Fibroblast of lung (primary cell): ENCODE data around the gene KCTD16. TPM values are rescaled to one million over a fixed set of nuclear protein-coding genes. Genes with fewer than 3 reads are reported as not detected.

Experiments
- DNase-seq, 2 donors: peaks; one replicate each; pipeline versions ENCODE4 v3.0.0 to v3.0.0-alpha.2; 2010; ENCODE audit warnings: low read depth in 2 of 2
- H2AFZ ChIP-seq: 2 replicates; pipeline ENCODE4 v1.5.1; 2012; ENCODE audit warnings: low read length, control low read depth, inconsistent platforms
- H3K27ac ChIP-seq: 2 replicates; pipeline ENCODE4 v1.5.1; 2011; ENCODE audit warnings: low read length, control low read depth; ENCODE audit not compliant: insufficient read depth
- H3K27me3 ChIP-seq: 2 replicates; pipeline ENCODE4 v1.5.1; 2011; ENCODE audit warnings: mild to moderate bottlenecking, low read length; ENCODE audit not compliant: control insufficient read depth, insufficient read depth
- H3K36me3 ChIP-seq: 2 replicates; pipeline ENCODE4 v1.5.1; 2011; ENCODE audit warnings: low read length; ENCODE audit not compliant: control insufficient read depth, insufficient read depth
- H3K4me1 ChIP-seq: 2 replicates; pipeline ENCODE4 v1.5.1; 2011; ENCODE audit warnings: low read length; ENCODE audit not compliant: control insufficient read depth, insufficient read depth; ENCODE audit errors: extremely low read depth
- H3K4me2 ChIP-seq: 2 replicates; pipeline ENCODE4 v1.5.1; 2011; ENCODE audit warnings: low read length, control low read depth; ENCODE audit not compliant: insufficient read depth; ENCODE audit errors: extremely low read depth
- H3K4me3 ChIP-seq, 4 experiments: fragments of 200-600 bp in 1 of 4; sonication (generic) in 1 of 4; replicated peaks in 1 of 4; 2 replicates each; pipeline ENCODE4 v1.5.1; 2011 to 2016; ENCODE audit warnings: low read length in 4 of 4, low read depth in 3 of 4, mild to moderate bottlenecking in 3 of 4, control low read depth in 2 of 4, inconsistent platforms in 1 of 4, mixed read lengths in 1 of 4; ENCODE audit not compliant: insufficient read depth in 1 of 4; ENCODE audit errors: control extremely low read depth in 1 of 4
- H3K79me2 ChIP-seq: 2 replicates; pipeline ENCODE4 v1.5.1; 2012; ENCODE audit warnings: mild to moderate bottlenecking, low read length, inconsistent platforms; ENCODE audit not compliant: control insufficient read depth, insufficient read depth
- H3K9ac ChIP-seq: 2 replicates; pipeline ENCODE4 v1.5.1; 2011; ENCODE audit warnings: mild to moderate bottlenecking, low read length, control low read depth; ENCODE audit not compliant: insufficient read depth
- H3K9me3 ChIP-seq: 2 replicates; pipeline ENCODE4 v1.5.1; 2012; ENCODE audit warnings: low read depth, low read length; ENCODE audit not compliant: control insufficient read depth, insufficient read depth
- H4K20me1 ChIP-seq: 2 replicates; pipeline ENCODE4 v1.5.1; 2011; ENCODE audit warnings: low read length; ENCODE audit not compliant: control insufficient read depth, insufficient read depth; ENCODE audit errors: extremely low read depth
- CTCF ChIP-seq, 2 donors: IDR thresholded peaks in 1 of 2; conservative IDR thresholded peaks in 1 of 2; 1 replicate in 1 of 2; 2 replicates in 1 of 2; pipeline ENCODE4 v1.5.1; 2011 to 2012; ENCODE audit warnings: low read length in 2 of 2, control low read depth in 1 of 2, inconsistent platforms in 1 of 2, low read depth in 1 of 2, mild to moderate bottlenecking in 1 of 2
- EZH2 ChIP-seq: IDR thresholded peaks from 2 replicates; pipeline ENCODE4 v1.5.1; 2012; ENCODE audit warnings: low read length, control low read depth, mild to moderate bottlenecking; ENCODE audit errors: missing control alignments
- polyA plus RNA-seq, 2 donors: library from polyadenylated mRNA; depleted of rRNA in 1 of 2; stranded (reverse) in 1 of 2; unstranded in 1 of 2; fragments of >200 nt; gene quantifications; 2 replicates each; pipeline ENCODE4 v1.2.1, GENCODE V29; 2011 to 2012; ENCODE audit warnings: missing spikeins in 1 of 2
- total RNA-seq: library from RNA; depleted of rRNA; stranded (reverse); fragments of >200 nt; gene quantifications from 2 replicates; pipeline ENCODE4 v1.2.1, GENCODE V29; 2014

The KCTD16 gene
- total and polyA plus RNA-seq, 2 donors (not counting 1 experiment from before 2014, with no cell fraction given), result 0.32 to 1.2 TPM

- DNase-seq, result no peak
- H2AFZ ChIP-seq, result no peak overlapping the region
- no peaks in the 10 kb centered on the region for H3K4me1 ChIP-seq
Measured at GRCh38 chr5:144511580-144512072, 341.0 kb downstream of the KCTD16 start.

GRCh38 chr5:144522698-144523097 is 352.0 kb downstream of the KCTD16 start:
- TF ChIP-seq CTCF (conservative IDR thresholded peaks at IDR 0.05 in 1 of 2, IDR thresholded peaks at IDR 0.05 in 1 of 2; ENCODE audit: low read depth in 1 of 2, low read length in 2 of 2), result no peak
- no peak for TF ChIP-seq EZH2
- H3K4me2 ChIP-seq, result no peak overlapping the region
- no peak overlapping the region for H3K27ac ChIP-seq
- no peaks in the 10 kb centered on the region for H3K79me2 ChIP-seq
- no peaks in the 10 kb centered on the region for H3K9me3 ChIP-seq
- no peaks in the 10 kb centered on the region for H3K36me3 ChIP-seq
- no peaks in the 10 kb centered on the region for H3K4me1 ChIP-seq
- no peaks in the 10 kb centered on the region for H3K27me3 ChIP-seq
- DNase-seq, result no peak
- no peak overlapping the region for H3K4me3 ChIP-seq
- H2AFZ ChIP-seq, result no peak overlapping the region
- no peaks in the 10 kb centered on the region for H4K20me1 ChIP-seq
- H3K9ac ChIP-seq, result no peak overlapping the region

More at GRCh38 chr5:144511580-144512072, 341.0 kb downstream of the KCTD16 start:
- Histone ChIP-seq H3K36me3 (no peaks in the 10 kb centered on the region), H3K27me3 (no peaks in the 10 kb centered on the region), H3K4me2 (no peak overlapping the region), H3K27ac (no peak overlapping the region), H3K4me3 (peak overlapping the region in 1 of 4 experiments; percentile 4), H3K9me3 (no peaks in the 10 kb centered on the region), H3K9ac (no peak overlapping the region), H3K79me2 (no peaks in the 10 kb centered on the region), H4K20me1 (no peaks in the 10 kb centered on the region)
- TF ChIP-seq EZH2 (no peak), CTCF (conservative IDR thresholded peaks at IDR 0.05 in 1 of 2, IDR thresholded peaks at IDR 0.05 in 1 of 2; ENCODE audit: low read depth in 1 of 2, low read length in 2 of 2) (no peak)

- H3K36me3 ChIP-seq, result no peaks in the 10 kb centered on the region
- no peak for TF ChIP-seq EZH2
- no peak for TF ChIP-seq CTCF (conservative IDR thresholded peaks at IDR 0.05 in 1 of 2, IDR thresholded peaks at IDR 0.05 in 1 of 2; ENCODE audit: low read depth in 1 of 2, low read length in 2 of 2)
- no peak overlapping the region for H3K4me2 ChIP-seq
- no peaks in the 10 kb centered on the region for H3K79me2 ChIP-seq
- H2AFZ ChIP-seq, result no peak overlapping the region
- no peak overlapping the region for H3K4me3 ChIP-seq
- DNase-seq, result no peak
- no peak overlapping the region for H3K27ac ChIP-seq
- H3K27me3 ChIP-seq, result no peaks in the 10 kb centered on the region
- no peaks in the 10 kb centered on the region for H3K4me1 ChIP-seq
- no peak overlapping the region for H3K9ac ChIP-seq
- no peaks in the 10 kb centered on the region for H3K9me3 ChIP-seq
- H4K20me1 ChIP-seq, result no peaks in the 10 kb centered on the region
Measured at GRCh38 chr5:144525000-144525399, 354.3 kb downstream of the KCTD16 start.
